HepG2 (cell line): Measurements from ENCODE around the gene MAPRE3. TPM values are rescaled to one million over a fixed set of nuclear protein-coding genes. Genes with fewer than 3 reads are reported as not detected.

Experiments used
- ARNTL ChIP-seq: sonication (generic); formaldehyde crosslinking; IDR thresholded peaks from 2 replicates; pipeline ENCODE4 v1.4.0; 2020; ENCODE audit warnings: mild to moderate bottlenecking, missing genetic modification reagents
- CCDC6 ChIP-seq: sonication (generic); formaldehyde crosslinking; IDR thresholded peaks from 2 replicates; pipeline ENCODE4 v1.8.1; 2022; ENCODE audit warnings: mild to moderate bottlenecking, missing genetic modification reagents, moderate library complexity
- CHCHD3 ChIP-seq: sonication (generic); formaldehyde crosslinking; IDR thresholded peaks from 2 replicates; pipeline ENCODE4 v1.8.0; 2022; ENCODE audit warnings: mild to moderate bottlenecking, missing genetic modification reagents, moderate library complexity
- CREM ChIP-seq, 2 experiments: sonication (generic) in 1 of 2; formaldehyde crosslinking in 1 of 2; IDR thresholded peaks; 2 replicates each; pipeline versions ENCODE4 v1.4.0 to v1.6.1; 2016 to 2020; ENCODE audit warnings: antibody characterized with exemption in 1 of 2, mild to moderate bottlenecking in 1 of 2, missing genetic modification reagents in 1 of 2
- ELF4 ChIP-seq: sonication (generic); formaldehyde crosslinking; IDR thresholded peaks from 2 replicates; pipeline ENCODE4 v1.5.0; 2020; ENCODE audit warnings: missing genetic modification reagents, mild to moderate bottlenecking, moderate library complexity, borderline replicate concordance
- FLYWCH1 ChIP-seq: sonication (generic); formaldehyde crosslinking; IDR thresholded peaks from 2 replicates; pipeline ENCODE4 v1.8.1; 2023; ENCODE audit warnings: mild to moderate bottlenecking, missing genetic modification reagents
- KDM6A ChIP-seq: IDR thresholded peaks from 2 replicates; pipeline ENCODE4 v1.6.1; 2016; ENCODE audit warnings: low read depth
- MAFG ChIP-seq: sonication (generic); formaldehyde crosslinking; IDR thresholded peaks from 2 replicates; pipeline ENCODE4 v1.5.1; 2020; ENCODE audit warnings: mild to moderate bottlenecking, missing genetic modification reagents
- MLLT10 ChIP-seq: sonication (generic); formaldehyde crosslinking; IDR thresholded peaks from 2 replicates; pipeline ENCODE4 v1.4.0; 2020; ENCODE audit warnings: missing genetic modification reagents
- POLR2A ChIP-seq, 2 experiments: IDR thresholded peaks; 2 replicates each; pipeline ENCODE4 v1.6.1; 2011; ENCODE audit warnings: low read depth in 2 of 2, low read length in 2 of 2, mild to moderate bottlenecking in 1 of 2, moderate library complexity in 1 of 2; ENCODE audit not compliant: insufficient read depth in 1 of 2
- POLR2G ChIP-seq: fragments of 200-400 bp; formaldehyde crosslinking; IDR thresholded peaks from 2 replicates; pipeline ENCODE4 v1.6.1; 2018; ENCODE audit warnings: mild to moderate bottlenecking, low read depth, low read length, moderate library complexity
- RBM22 ChIP-seq: fragments of 200-400 bp; formaldehyde crosslinking; optimal IDR thresholded peaks from 2 replicates; pipeline ENCODE3; 2017; ENCODE audit warnings: mild to moderate bottlenecking, low read length, moderate library complexity
- SP5 ChIP-seq: IDR thresholded peaks from 2 replicates; pipeline ENCODE4 v1.6.1; 2016; ENCODE audit warnings: low read depth, borderline replicate concordance
- TOE1 ChIP-seq: sonication (generic); formaldehyde crosslinking; IDR thresholded peaks from 2 replicates; pipeline ENCODE4 v1.4.0; 2020; ENCODE audit warnings: mild to moderate bottlenecking, missing genetic modification reagents
- ZHX1 ChIP-seq: sonication (generic); formaldehyde crosslinking; IDR thresholded peaks from 2 replicates; pipeline ENCODE4 v1.8.1; 2022; ENCODE audit warnings: low read depth, mild to moderate bottlenecking, missing genetic modification reagents
- ZNF207 ChIP-seq: fragments of 450-650 bp; IDR thresholded peaks from 2 replicates; pipeline ENCODE4 v1.6.1; 2016; ENCODE audit warnings: antibody characterized with exemption, borderline replicate concordance
- ZNF251 ChIP-seq: sonication (generic); formaldehyde crosslinking; IDR thresholded peaks from 2 replicates; pipeline ENCODE4 v1.9.0; 2021; ENCODE audit warnings: mild to moderate bottlenecking, missing genetic modification reagents
- ZNF253 ChIP-seq: sonication (generic); formaldehyde crosslinking; IDR thresholded peaks from 2 replicates; pipeline ENCODE4 v1.8.0; 2022; ENCODE audit warnings: mild to moderate bottlenecking, missing genetic modification reagents, borderline replicate concordance
- ZNF383 ChIP-seq: sonication (generic); formaldehyde crosslinking; IDR thresholded peaks from 2 replicates; pipeline ENCODE4 v1.4.0; 2020; ENCODE audit warnings: missing genetic modification reagents, mild to moderate bottlenecking, borderline replicate concordance
- polyA plus RNA-seq, 8 experiments: library from polyadenylated mRNA; depleted of rRNA in 3 of 8; stranded (reverse) in 7 of 8; unstranded in 1 of 8; fragments of >200 nt; fragmentation: Illumina TruSeq in 4 of 8; extraction: Trizol in 4 of 8; gene quantifications; 2 replicates each; pipeline versions ENCODE4 v1.2.1 to v1.2.3, GENCODE V29; 2011 to 2016; ENCODE audit warnings: low read depth in 4 of 8, missing spikeins in 1 of 8, mixed read lengths in 1 of 8; ENCODE audit not compliant: insufficient read depth in 1 of 8
- total RNA-seq, 5 experiments: library from RNA; depleted of rRNA; stranded (reverse); fragments of >200 nt; fragmentation: Illumina TruSeq; extraction: Trizol; gene quantifications; 2 replicates each; pipeline ENCODE4 v1.2.3, GENCODE V29; 2016; ENCODE audit warnings: low read depth in 1 of 5
- TF ChIP-seq, protein P1 (sequence below): sonication (generic); formaldehyde crosslinking; IDR thresholded peaks from 2 replicates; pipeline ENCODE4 v1.5.1; 2020; ENCODE audit warnings: mild to moderate bottlenecking, moderate library complexity, missing genetic modification reagents
- TF ChIP-seq, protein P2 (sequence below), 2 experiments: sonication (generic) in 1 of 2; formaldehyde crosslinking in 1 of 2; IDR thresholded peaks; 2 replicates each; pipeline versions ENCODE4 v1.4.0 to v1.6.1; 2016 to 2020; ENCODE audit warnings: borderline replicate concordance in 1 of 2, low read depth in 1 of 2, mild to moderate bottlenecking in 1 of 2, missing genetic modification reagents in 1 of 2

MAPRE3 gene
- total and polyA plus RNA-seq, 2 of the 13 experiments (the other 11 are each of a cell fraction or from before 2014, with no cell fraction given), result 0.31 to 0.91 TPM

GRCh38 chr2:27042985-27043634 lies 72.7 kb downstream of the MAPRE3 start (continued):
- no peak for TF ChIP-seq ZHX1 (CRISPR knock-in tag)
- peak in 1 of 2 experiments; percentile 15; a peak in 1 of 4 replicates for TF ChIP-seq POLR2A (IDR thresholded peaks at IDR 0.05; ENCODE audit: insufficient read depth in 1 of 2, low read depth in 2 of 2, low read length in 2 of 2)
- TF ChIP-seq KDM6A (CRISPR knock-in tag), result no peak
- no peak for TF ChIP-seq CHCHD3 (CRISPR knock-in tag)
- no peak for TF ChIP-seq TOE1 (CRISPR knock-in tag)
- TF ChIP-seq ZNF207, result no peak
- no peak for TF ChIP-seq RBM22
- TF ChIP-seq CREM (IDR thresholded peaks at IDR 0.05), result no peak
- TF ChIP-seq CREM (CRISPR knock-in tag; IDR thresholded peaks at IDR 0.05), result no peak
- no peak for TF ChIP-seq ZNF383 (CRISPR knock-in tag)
- no peak for TF ChIP-seq MLLT10 (CRISPR knock-in tag)
- 0 out of 2 replicates have a peak, but pooled peaks have one; percentile 49 for TF ChIP-seq POLR2G
- no peak for TF ChIP-seq CCDC6 (CRISPR knock-in tag)
- TF ChIP-seq, protein P1, sequence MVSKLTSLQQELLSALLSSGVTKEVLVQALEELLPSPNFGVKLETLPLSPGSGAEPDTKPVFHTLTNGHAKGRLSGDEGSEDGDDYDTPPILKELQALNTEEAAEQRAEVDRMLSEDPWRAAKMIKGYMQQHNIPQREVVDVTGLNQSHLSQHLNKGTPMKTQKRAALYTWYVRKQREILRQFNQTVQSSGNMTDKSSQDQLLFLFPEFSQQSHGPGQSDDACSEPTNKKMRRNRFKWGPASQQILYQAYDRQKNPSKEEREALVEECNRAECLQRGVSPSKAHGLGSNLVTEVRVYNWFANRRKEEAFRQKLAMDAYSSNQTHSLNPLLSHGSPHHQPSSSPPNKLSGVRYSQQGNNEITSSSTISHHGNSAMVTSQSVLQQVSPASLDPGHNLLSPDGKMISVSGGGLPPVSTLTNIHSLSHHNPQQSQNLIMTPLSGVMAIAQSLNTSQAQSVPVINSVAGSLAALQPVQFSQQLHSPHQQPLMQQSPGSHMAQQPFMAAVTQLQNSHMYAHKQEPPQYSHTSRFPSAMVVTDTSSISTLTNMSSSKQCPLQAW (CRISPR knock-in tag), result no peak
- TF ChIP-seq ZNF253 (CRISPR knock-in tag), result no peak
- TF ChIP-seq ELF4 (CRISPR knock-in tag), result no peak
- TF ChIP-seq MAFG (CRISPR knock-in tag), result no peak
- no peak for TF ChIP-seq ARNTL (CRISPR knock-in tag)
- no peak for TF ChIP-seq SP5 (CRISPR knock-in tag)
- TF ChIP-seq, protein P2, sequence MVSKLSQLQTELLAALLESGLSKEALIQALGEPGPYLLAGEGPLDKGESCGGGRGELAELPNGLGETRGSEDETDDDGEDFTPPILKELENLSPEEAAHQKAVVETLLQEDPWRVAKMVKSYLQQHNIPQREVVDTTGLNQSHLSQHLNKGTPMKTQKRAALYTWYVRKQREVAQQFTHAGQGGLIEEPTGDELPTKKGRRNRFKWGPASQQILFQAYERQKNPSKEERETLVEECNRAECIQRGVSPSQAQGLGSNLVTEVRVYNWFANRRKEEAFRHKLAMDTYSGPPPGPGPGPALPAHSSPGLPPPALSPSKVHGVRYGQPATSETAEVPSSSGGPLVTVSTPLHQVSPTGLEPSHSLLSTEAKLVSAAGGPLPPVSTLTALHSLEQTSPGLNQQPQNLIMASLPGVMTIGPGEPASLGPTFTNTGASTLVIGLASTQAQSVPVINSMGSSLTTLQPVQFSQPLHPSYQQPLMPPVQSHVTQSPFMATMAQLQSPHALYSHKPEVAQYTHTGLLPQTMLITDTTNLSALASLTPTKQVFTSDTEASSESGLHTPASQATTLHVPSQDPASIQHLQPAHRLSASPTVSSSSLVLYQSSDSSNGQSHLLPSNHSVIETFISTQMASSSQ (IDR thresholded peaks at IDR 0.05; ENCODE audit: low read depth), result no peak
- TF ChIP-seq, protein P2 (CRISPR knock-in tag; IDR thresholded peaks at IDR 0.05; ENCODE audit: borderline replicate concordance), result no peak
- TF ChIP-seq FLYWCH1, result no peak
- no peak for TF ChIP-seq ZNF251
